CD14-positive monocyte (primary cell): ENCODE data around the gene RASGRF2. TPM values are rescaled to one million over a fixed set of nuclear protein-coding genes. Genes with fewer than 3 reads are reported as not detected.

Experiments used
- DNase-seq, 3 donors: peaks; one replicate each; pipeline ENCODE4 v3.0.0-alpha.2; 2011 to 2022
- H2AFZ ChIP-seq: 2 replicates; pipeline ENCODE4 v1.6.0; 2012; ENCODE audit warnings: mild to moderate bottlenecking, low read depth, low read length, inconsistent platforms; ENCODE audit not compliant: insufficient read depth, poor library complexity, severe bottlenecking
- H3K27ac ChIP-seq, 2 donors: 1 replicate in 1 of 2; 2 replicates in 1 of 2; pipeline ENCODE4 v1.5.1; 2012 to 2013; ENCODE audit warnings: low read length in 2 of 2, control low read depth in 1 of 2, inconsistent platforms in 1 of 2, low read depth in 1 of 2, mild to moderate bottlenecking in 1 of 2
- H3K27me3 ChIP-seq, 2 donors: one replicate each; pipeline versions ENCODE4 v1.6.0 to v1.6.1; 2011 to 2013; ENCODE audit warnings: low read length in 2 of 2; ENCODE audit not compliant: control insufficient read depth in 2 of 2, insufficient read depth in 2 of 2
- H3K36me3 ChIP-seq, 2 donors: replicated peaks in 1 of 2; 1 replicate in 1 of 2; 2 replicates in 1 of 2; pipeline versions ENCODE4 v1.5.1 to v1.6.1; 2012 to 2013; ENCODE audit warnings: low read length in 2 of 2, control low read depth in 1 of 2, inconsistent platforms in 1 of 2, mild to moderate bottlenecking in 1 of 2; ENCODE audit not compliant: insufficient read depth in 2 of 2, control insufficient read depth in 1 of 2
- H3K4me1 ChIP-seq, 2 donors: 1 replicate in 1 of 2; 2 replicates in 1 of 2; pipeline versions ENCODE4 v1.5.1 to v1.6.1; 2012 to 2013; ENCODE audit warnings: low read length in 2 of 2, control low read depth in 1 of 2, inconsistent platforms in 1 of 2, mild to moderate bottlenecking in 1 of 2, moderate library complexity in 1 of 2; ENCODE audit not compliant: insufficient read depth in 2 of 2, control insufficient read depth in 1 of 2
- H3K4me2 ChIP-seq: replicated peaks from 2 replicates; pipeline ENCODE3; 2012; ENCODE audit warnings: low read length, moderate library complexity, mild to moderate bottlenecking; ENCODE audit not compliant: poor library complexity, severe bottlenecking; ENCODE audit errors: extremely low read depth
- H3K4me3 ChIP-seq, 3 experiments: fragments of 200-600 bp in 1 of 3; sonication (generic) in 1 of 3; replicated peaks in 1 of 3; 1 replicate in 2 of 3; 2 replicates in 1 of 3; pipeline ENCODE4 v1.5.1; 2011 to 2013; ENCODE audit warnings: low read length in 3 of 3, mild to moderate bottlenecking in 3 of 3, control low read depth in 2 of 3, low read depth in 2 of 3, inconsistent platforms in 1 of 3, moderate library complexity in 1 of 3
- H3K79me2 ChIP-seq: 2 replicates; pipeline ENCODE4 v1.6.0; 2012; ENCODE audit warnings: mild to moderate bottlenecking, control low read depth, inconsistent platforms, low read length, moderate library complexity; ENCODE audit not compliant: insufficient read depth
- H3K9ac ChIP-seq: 2 replicates; pipeline ENCODE4 v1.6.0; 2017; ENCODE audit warnings: low read length, mild to moderate bottlenecking; ENCODE audit not compliant: insufficient read depth, poor library complexity, severe bottlenecking
- H3K9me3 ChIP-seq, 2 donors: replicated peaks in 1 of 2; 1 replicate in 1 of 2; 2 replicates in 1 of 2; pipeline versions ENCODE4 v1.5.1 to v1.6.1; 2012 to 2013; ENCODE audit warnings: low read length in 2 of 2, control low read depth in 1 of 2; ENCODE audit not compliant: control insufficient read depth in 1 of 2, insufficient read depth in 1 of 2
- H4K20me1 ChIP-seq: 2 replicates; pipeline ENCODE4 v1.6.0; 2012; ENCODE audit warnings: mild to moderate bottlenecking, low read length, control low read depth, moderate library complexity; ENCODE audit not compliant: insufficient read depth
- H3K27ac Mint-ChIP-seq, 7 donors: one replicate each; pipeline ENCODE4 v1.8.0; 2020; ENCODE audit warnings: mild to moderate bottlenecking in 7 of 7, mixed read lengths in 7 of 7, moderate library complexity in 6 of 7, inconsistent platforms in 2 of 7
- H3K27me3 Mint-ChIP-seq, 3 donors: one replicate each; pipeline ENCODE4 v1.8.0; 2021 to 2022; ENCODE audit warnings: low read depth in 3 of 3, mild to moderate bottlenecking in 3 of 3, mixed read lengths in 3 of 3, moderate library complexity in 3 of 3, inconsistent platforms in 1 of 3
- H3K36me3 Mint-ChIP-seq, 2 donors: one replicate each; pipeline ENCODE4 v1.8.0; 2020; ENCODE audit warnings: mixed read lengths in 2 of 2, inconsistent platforms in 1 of 2, mild to moderate bottlenecking in 1 of 2
- H3K4me1 Mint-ChIP-seq: one replicate; pipeline ENCODE4 v1.8.0; 2020; ENCODE audit warnings: mild to moderate bottlenecking, mixed read lengths
- H3K4me3 Mint-ChIP-seq, 2 donors: one replicate each; pipeline ENCODE4 v1.8.0; 2020; ENCODE audit warnings: mild to moderate bottlenecking in 2 of 2, mixed read lengths in 2 of 2, moderate library complexity in 1 of 2
- H3K9me3 Mint-ChIP-seq, 7 donors: one replicate each; pipeline ENCODE4 v1.8.0; 2020 to 2022; ENCODE audit warnings: mixed read lengths in 7 of 7, mild to moderate bottlenecking in 6 of 7, moderate library complexity in 6 of 7, inconsistent platforms in 2 of 7
- WGBS: methylation state at CpG from one replicate; pipeline ENCODE4 v1.1.5; 2013; ENCODE audit warnings: missing lambda C conversion rate; ENCODE audit not compliant: insufficient coverage; 5-methylcytosine and 5-hydroxymethylcytosine counted together
- intact Hi-C, 2 donors: fragments of 100-400 bp; cut with micrococcal nuclease; formaldehyde crosslinking; loops; one replicate each; pipeline versions ENCODE4 v1.15.0 to v1.15.1; 2023
- polyA plus RNA-seq, 3 donors: library from polyadenylated mRNA; depleted of rRNA in 1 of 3; unstranded in 2 of 3; stranded (reverse) in 1 of 3; fragments of 300-500 nt in 2 of 3; fragments of >200 nt in 1 of 3; fragmentation: Illumina TruSeq in 2 of 3; gene quantifications; 1 replicate in 2 of 3; 2 replicates in 1 of 3; pipeline ENCODE4 v1.2.3, GENCODE V29; 2012 to 2021
- TF ChIP-seq, protein P1 (sequence below): fragments of 200-600 bp; IDR thresholded peaks from one replicate; pipeline ENCODE4 v1.8.0; 2022; ENCODE audit warnings: antibody characterized with exemption, mild to moderate bottlenecking

RASGRF2 gene
- polyA plus RNA-seq, 3 donors: 0.01 to 0.02 TPM; not detected in 1

- H3K79me2 ChIP-seq: no peaks in the 10 kb centered on the region
- Mint-ChIP-seq H3K4me3 (no peak overlapping the region), H3K4me1 (no peaks in the 10 kb centered on the region), H3K27me3 (peaks cover 0 to 2% (median 2%) of the 10 kb centered on the region in 3 donors), H3K9me3 (no peaks in the 10 kb centered on the region), H3K36me3 (no peaks in the 10 kb centered on the region), H3K27ac (no peak overlapping the region)
- H3K27me3 ChIP-seq: no peaks in the 10 kb centered on the region
- H3K4me1 ChIP-seq: no peaks in the 10 kb centered on the region
- intact Hi-C loops: no loop called here
- no peak overlapping the region for H2AFZ ChIP-seq
- H3K4me3 ChIP-seq: no peak overlapping the region
- no peak overlapping the region for H3K27ac ChIP-seq
- no peak overlapping the region for H3K4me2 ChIP-seq
- H3K9me3 ChIP-seq: no peaks in the 10 kb centered on the region
- no peak overlapping the region for H3K9ac ChIP-seq
- H3K36me3 ChIP-seq: no peaks in the 10 kb centered on the region
- H4K20me1 ChIP-seq: no peaks in the 10 kb centered on the region
- DNase-seq: no peak
- TF ChIP-seq, protein P1, sequence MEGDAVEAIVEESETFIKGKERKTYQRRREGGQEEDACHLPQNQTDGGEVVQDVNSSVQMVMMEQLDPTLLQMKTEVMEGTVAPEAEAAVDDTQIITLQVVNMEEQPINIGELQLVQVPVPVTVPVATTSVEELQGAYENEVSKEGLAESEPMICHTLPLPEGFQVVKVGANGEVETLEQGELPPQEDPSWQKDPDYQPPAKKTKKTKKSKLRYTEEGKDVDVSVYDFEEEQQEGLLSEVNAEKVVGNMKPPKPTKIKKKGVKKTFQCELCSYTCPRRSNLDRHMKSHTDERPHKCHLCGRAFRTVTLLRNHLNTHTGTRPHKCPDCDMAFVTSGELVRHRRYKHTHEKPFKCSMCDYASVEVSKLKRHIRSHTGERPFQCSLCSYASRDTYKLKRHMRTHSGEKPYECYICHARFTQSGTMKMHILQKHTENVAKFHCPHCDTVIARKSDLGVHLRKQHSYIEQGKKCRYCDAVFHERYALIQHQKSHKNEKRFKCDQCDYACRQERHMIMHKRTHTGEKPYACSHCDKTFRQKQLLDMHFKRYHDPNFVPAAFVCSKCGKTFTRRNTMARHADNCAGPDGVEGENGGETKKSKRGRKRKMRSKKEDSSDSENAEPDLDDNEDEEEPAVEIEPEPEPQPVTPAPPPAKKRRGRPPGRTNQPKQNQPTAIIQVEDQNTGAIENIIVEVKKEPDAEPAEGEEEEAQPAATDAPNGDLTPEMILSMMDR: no peak
- no CpG with 5 or more reads among the region's 3 CpGs for WGBS
Measured at GRCh38 chr5:81203729-81204128, 243.6 kb downstream of the RASGRF2 start.

GRCh38 chr5:81204205-81204604 is 244.0 kb downstream of the RASGRF2 start:
- Mint-ChIP-seq H3K36me3 (no peaks in the 10 kb centered on the region), H3K27ac (no peak overlapping the region)
- no peaks in the 10 kb centered on the region for H3K36me3 ChIP-seq

More at GRCh38 chr5:81204205-81204604, 244.0 kb downstream of the RASGRF2 start:
- TF ChIP-seq, protein P1: no peak
- Histone ChIP-seq H3K9me3 (no peaks in the 10 kb centered on the region), H3K27me3 (no peaks in the 10 kb centered on the region), H4K20me1 (no peaks in the 10 kb centered on the region), H3K79me2 (no peaks in the 10 kb centered on the region), H3K4me1 (no peaks in the 10 kb centered on the region), H3K27ac (no peak overlapping the region), H3K4me3 (no peak overlapping the region), H2AFZ (no peak overlapping the region), H3K9ac (no peak overlapping the region), H3K4me2 (no peak overlapping the region)
- H3K27me3 Mint-ChIP-seq: peaks cover 0 to 2% (median 2%) of the 10 kb centered on the region in 3 donors
- intact Hi-C loops: no loop called here
- no peaks in the 10 kb centered on the region for H3K4me1 Mint-ChIP-seq
- no peak overlapping the region for H3K4me3 Mint-ChIP-seq
- DNase-seq: no peak
- WGBS: 100% methylated on average over 1 of the region's 1 CpG
- no peaks in the 10 kb centered on the region for H3K9me3 Mint-ChIP-seq
